Neutrophil (primary cell): Measurements from ENCODE around the gene PLA2G4D.

Source experiments
- H3K27ac ChIP-seq: fragments of 200-600 bp; sonication (generic); 2 replicates; pipeline ENCODE4 v1.5.1; 2016; ENCODE audit warnings: mild to moderate bottlenecking, moderate library complexity
- H3K27me3 ChIP-seq: fragments of 200-600 bp; sonication (generic); 2 replicates; pipeline ENCODE4 v1.6.0; 2016; ENCODE audit warnings: mild to moderate bottlenecking
- H3K36me3 ChIP-seq: fragments of 200-600 bp; sonication (generic); 2 replicates; pipeline ENCODE4 v1.5.1; 2017
- H3K4me1 ChIP-seq, 2 experiments: fragments of 200-600 bp in 1 of 2; sonication (generic) in 1 of 2; 1 replicate in 1 of 2; 2 replicates in 1 of 2; pipeline versions ENCODE4 v1.5.1 to v1.6.1; 2013 to 2016; ENCODE audit warnings: low read depth in 1 of 2, low read length in 1 of 2, mild to moderate bottlenecking in 1 of 2, moderate library complexity in 1 of 2; ENCODE audit not compliant: control insufficient read depth in 1 of 2, insufficient read depth in 1 of 2
- H3K4me3 ChIP-seq, 2 experiments: fragments of 200-600 bp in 1 of 2; sonication (generic) in 1 of 2; 1 replicate in 1 of 2; 2 replicates in 1 of 2; pipeline ENCODE4 v1.5.1; 2013 to 2016; ENCODE audit warnings: low read depth in 1 of 2, low read length in 1 of 2, mild to moderate bottlenecking in 1 of 2, moderate library complexity in 1 of 2
- H3K9me3 ChIP-seq: fragments of 200-600 bp; sonication (generic); 2 replicates; pipeline ENCODE4 v1.5.1; 2016
- TF ChIP-seq, protein P1 (sequence below): fragments of 200-600 bp; sonication (generic); IDR thresholded peaks from 2 replicates; pipeline ENCODE4 v1.5.1; 2016; ENCODE audit warnings: antibody characterized with exemption

The PLA2G4D gene

DNA sequence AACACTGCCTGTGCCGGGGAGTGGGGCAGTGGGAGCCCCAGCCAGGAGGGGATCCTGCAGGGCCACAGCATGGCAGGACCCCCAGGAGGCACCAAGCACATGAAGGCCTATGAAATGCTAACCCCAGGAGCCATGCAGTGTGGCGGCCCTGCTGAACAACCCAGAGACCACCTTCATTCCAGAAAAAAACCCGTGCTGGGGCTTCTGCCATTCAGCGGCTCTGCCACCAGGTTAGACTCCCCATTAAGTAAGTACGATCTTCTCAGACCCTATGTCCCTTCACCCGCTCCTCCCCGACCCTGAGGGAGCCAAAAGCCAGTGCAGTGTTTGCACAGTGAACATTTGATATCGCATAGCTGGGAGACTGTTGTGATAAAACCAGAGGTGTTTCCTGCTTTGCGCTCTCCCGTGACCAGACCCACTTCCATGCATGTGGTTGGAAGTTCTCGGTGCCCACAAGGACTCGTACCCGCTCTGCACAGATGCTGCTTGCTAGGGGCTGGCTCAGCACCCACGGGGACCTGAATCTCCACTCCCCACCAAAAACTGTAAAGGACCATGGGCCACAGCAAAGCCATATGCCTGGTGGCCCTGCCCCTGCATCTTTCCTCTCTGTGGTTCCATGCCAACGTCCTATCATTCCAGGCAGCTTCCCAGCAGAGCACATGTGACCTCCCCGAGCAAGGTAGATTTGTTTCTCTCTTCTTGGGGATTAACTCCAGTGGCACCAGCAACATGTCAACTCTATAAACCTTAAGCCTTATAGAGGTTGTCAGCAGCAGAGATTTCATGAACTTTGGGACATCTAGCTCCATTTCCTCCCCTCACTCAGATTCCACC, 5.3 kb downstream of the PLA2G4D start:
- H3K27me3 ChIP-seq: no peaks in the 10 kb centered on the region
- TF ChIP-seq, protein P1, sequence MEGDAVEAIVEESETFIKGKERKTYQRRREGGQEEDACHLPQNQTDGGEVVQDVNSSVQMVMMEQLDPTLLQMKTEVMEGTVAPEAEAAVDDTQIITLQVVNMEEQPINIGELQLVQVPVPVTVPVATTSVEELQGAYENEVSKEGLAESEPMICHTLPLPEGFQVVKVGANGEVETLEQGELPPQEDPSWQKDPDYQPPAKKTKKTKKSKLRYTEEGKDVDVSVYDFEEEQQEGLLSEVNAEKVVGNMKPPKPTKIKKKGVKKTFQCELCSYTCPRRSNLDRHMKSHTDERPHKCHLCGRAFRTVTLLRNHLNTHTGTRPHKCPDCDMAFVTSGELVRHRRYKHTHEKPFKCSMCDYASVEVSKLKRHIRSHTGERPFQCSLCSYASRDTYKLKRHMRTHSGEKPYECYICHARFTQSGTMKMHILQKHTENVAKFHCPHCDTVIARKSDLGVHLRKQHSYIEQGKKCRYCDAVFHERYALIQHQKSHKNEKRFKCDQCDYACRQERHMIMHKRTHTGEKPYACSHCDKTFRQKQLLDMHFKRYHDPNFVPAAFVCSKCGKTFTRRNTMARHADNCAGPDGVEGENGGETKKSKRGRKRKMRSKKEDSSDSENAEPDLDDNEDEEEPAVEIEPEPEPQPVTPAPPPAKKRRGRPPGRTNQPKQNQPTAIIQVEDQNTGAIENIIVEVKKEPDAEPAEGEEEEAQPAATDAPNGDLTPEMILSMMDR: no peak

DNA sequence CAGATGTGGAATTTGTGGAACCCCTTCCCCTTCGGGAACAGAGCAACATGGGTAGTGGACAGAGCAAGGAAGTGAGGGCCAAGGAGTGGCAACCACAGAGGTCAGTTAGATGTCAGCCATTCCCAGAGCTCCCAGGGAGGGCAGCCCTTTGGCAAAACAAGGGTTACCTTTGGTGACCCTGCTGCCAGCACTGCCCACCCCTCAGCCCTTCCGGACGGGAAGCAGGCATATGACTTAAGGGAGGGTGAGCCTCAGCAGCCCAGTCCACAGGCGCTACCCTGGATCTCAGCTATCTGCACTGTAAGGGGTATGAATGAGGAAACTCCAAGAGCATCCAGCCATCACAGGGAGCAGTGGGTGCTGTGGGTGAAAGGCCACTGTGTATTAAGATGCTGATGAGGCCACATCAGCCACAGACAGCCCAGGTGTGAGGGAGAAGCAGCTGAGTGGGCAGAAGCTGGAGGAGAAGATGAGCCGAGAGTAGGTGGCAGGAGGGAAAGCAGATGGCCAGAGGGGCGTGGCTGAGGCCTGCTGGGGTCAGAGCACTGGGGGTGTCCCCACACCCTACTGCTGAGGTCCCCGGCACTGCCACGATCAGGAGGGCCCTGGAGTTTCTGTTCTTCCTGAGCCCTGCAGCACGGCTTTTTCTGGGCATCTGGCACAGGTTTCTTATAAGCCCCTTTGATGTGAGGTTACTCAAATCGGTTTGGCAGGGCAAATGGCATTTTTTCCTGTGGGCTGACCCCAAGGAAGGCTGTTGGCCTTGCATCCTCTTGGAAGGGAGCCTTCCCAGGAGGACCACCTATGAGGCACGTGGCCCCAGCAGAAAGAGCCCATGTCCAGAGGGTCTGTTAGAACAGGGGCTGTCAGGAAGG, 6.2 kb downstream of the PLA2G4D start:
- TF ChIP-seq, protein P1: no peak
- Histone ChIP-seq H3K27me3 (no peaks in the 10 kb centered on the region), H3K4me3 (no peak overlapping the region), H3K27ac (no peak overlapping the region), H3K9me3 (no peaks in the 10 kb centered on the region), H3K36me3 (no peaks in the 10 kb centered on the region), H3K4me1 (peaks cover 7 to 12% of the 10 kb centered on the region in 2 experiments)

More for the DNA sequence above, 5.3 kb downstream of the PLA2G4D start:
- no peak overlapping the region for H3K27ac ChIP-seq
- H3K4me3 ChIP-seq: no peak overlapping the region
- peaks cover 7 to 11% of the 10 kb centered on the region in 2 experiments for H3K4me1 ChIP-seq
- no peaks in the 10 kb centered on the region for H3K9me3 ChIP-seq
- no peaks in the 10 kb centered on the region for H3K36me3 ChIP-seq

DNA sequence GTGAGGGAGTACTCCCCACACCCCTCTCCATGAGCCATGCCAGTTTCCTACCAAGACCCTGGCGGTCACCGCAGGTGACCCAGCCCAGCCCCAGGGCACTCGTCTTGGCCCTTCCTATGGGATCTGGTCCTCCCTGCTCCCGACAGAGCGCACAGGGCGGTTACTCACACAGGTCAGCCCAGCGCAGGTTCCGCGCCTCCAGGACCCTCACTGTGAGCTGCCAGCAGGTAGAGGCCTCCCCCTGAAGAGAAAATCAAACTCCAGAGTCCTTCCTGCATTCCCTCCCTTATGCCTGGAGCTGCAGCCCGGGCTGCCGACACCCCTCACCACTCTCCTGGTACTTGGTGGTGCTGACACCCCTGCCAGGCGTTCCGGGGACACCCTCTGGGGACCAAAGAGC, 6.9 kb downstream of the PLA2G4D start:
- peaks cover 7 to 12% of the 10 kb centered on the region in 2 experiments for H3K4me1 ChIP-seq
- no peaks in the 10 kb centered on the region for H3K36me3 ChIP-seq
- H3K9me3 ChIP-seq: no peaks in the 10 kb centered on the region
- H3K27me3 ChIP-seq: no peaks in the 10 kb centered on the region
- no peak overlapping the region for H3K27ac ChIP-seq
- H3K4me3 ChIP-seq: no peak overlapping the region
- TF ChIP-seq, protein P1: no peak

DNA sequence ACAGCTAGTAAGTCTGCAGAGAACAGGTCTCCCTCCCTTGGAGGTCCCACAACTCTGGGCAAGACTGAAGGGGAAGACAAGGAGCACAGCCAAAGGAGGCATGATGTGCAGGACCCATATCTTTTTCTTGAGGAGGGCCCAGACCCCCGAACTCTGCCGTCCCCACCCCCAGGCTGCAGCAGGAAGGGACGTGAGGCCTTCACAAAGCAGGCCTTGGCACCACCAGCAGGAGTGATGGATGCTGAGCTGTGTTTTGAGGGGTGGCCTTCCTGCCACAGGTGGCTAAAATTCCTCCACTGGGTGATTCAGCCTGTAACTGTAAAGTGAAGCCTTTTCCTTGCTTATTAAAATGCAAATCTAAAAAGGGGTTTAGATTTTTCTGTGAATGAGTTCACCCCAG, 8.6 kb downstream of the PLA2G4D start:
- H3K27ac ChIP-seq: no peak overlapping the region
- H3K9me3 ChIP-seq: no peaks in the 10 kb centered on the region
- no peak overlapping the region for H3K4me3 ChIP-seq
- H3K36me3 ChIP-seq: no peaks in the 10 kb centered on the region
- peaks cover 7 to 12% of the 10 kb centered on the region in 2 experiments for H3K4me1 ChIP-seq
- H3K27me3 ChIP-seq: no peaks in the 10 kb centered on the region
- TF ChIP-seq, protein P1: no peak

DNA sequence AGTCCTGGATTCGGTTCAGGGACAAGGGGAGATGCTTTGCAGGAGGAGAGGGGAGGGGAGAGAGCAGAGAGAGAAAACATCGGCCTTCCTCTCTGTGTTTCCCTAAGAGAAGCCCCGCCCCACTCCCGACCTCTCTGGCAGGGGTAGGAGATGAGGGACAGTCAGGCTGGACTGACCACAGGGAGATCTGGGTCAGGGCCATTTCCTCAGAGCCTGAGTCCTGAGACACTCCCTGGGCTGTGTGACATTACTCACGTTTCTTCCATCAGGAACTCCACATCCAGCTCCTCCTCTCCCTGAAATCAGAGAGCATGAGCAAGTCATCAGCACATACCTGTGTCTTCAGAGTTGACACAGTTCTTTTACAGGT, 9.1 kb downstream of the PLA2G4D start:
- no peak overlapping the region for H3K4me3 ChIP-seq
- no peak overlapping the region for H3K27ac ChIP-seq
- H3K9me3 ChIP-seq: no peaks in the 10 kb centered on the region
- no peaks in the 10 kb centered on the region for H3K27me3 ChIP-seq
- H3K36me3 ChIP-seq: no peaks in the 10 kb centered on the region
- TF ChIP-seq, protein P1: no peak
- H3K4me1 ChIP-seq: peaks cover 7 to 12% of the 10 kb centered on the region in 2 experiments
